Adrenal gland (tissue), 12 donors: Measurements from ENCODE around the gene PSMA8. TPM values are rescaled to one million over a fixed set of nuclear protein-coding genes. Genes with fewer than 3 reads are reported as not detected.
A peak's percentile ranks its signal among the peaks of the same experiment; 100 is the strongest.

Experiments used
- DNase-seq, 7 donors: peaks; one replicate each; pipeline ENCODE4 v3.0.0-alpha.2; 2019 to 2020
- H3K27ac ChIP-seq, 5 donors: fragments of 200-600 bp; sonication (generic) in 4 of 5; 1 replicate in 3 of 5; 2 replicates in 2 of 5; pipeline versions ENCODE4 v1.5.1 to v1.8.0; 2016 to 2020; ENCODE audit warnings: mild to moderate bottlenecking in 1 of 5
- H3K27me3 ChIP-seq: fragments of 200-600 bp; 2 replicates; pipeline ENCODE4 v1.8.0; 2021
- H3K36me3 ChIP-seq, 2 donors: fragments of 200-600 bp; replicated peaks in 1 of 2; 1 replicate in 1 of 2; 2 replicates in 1 of 2; pipeline versions ENCODE4 v1.5.1 to v1.8.0; 2018 to 2022
- H3K4me1 ChIP-seq, 2 donors: fragments of 200-600 bp; replicated peaks in 1 of 2; 1 replicate in 1 of 2; 2 replicates in 1 of 2; pipeline versions ENCODE4 v1.5.1 to v1.8.0; 2018 to 2021
- H3K4me3 ChIP-seq, 4 donors: fragments of 200-600 bp; sonication (generic) in 3 of 4; one replicate each; pipeline ENCODE4 v1.5.1; 2016 to 2018
- H3K9me3 ChIP-seq, 3 donors: fragments of 200-600 bp; sonication (generic) in 1 of 3; replicated peaks in 1 of 3; 1 replicate in 2 of 3; 2 replicates in 1 of 3; pipeline versions ENCODE4 v1.5.1 to v1.8.0; 2016 to 2021
- POLR2A ChIP-seq, 2 donors: fragments of 450-650 bp; IDR thresholded peaks; one replicate each; pipeline ENCODE4 v1.6.1; 2017; ENCODE audit warnings: antibody characterized with exemption in 2 of 2, mild to moderate bottlenecking in 2 of 2, moderate library complexity in 1 of 2
- whole genome bisulfite sequencing, 4 donors: extraction: QIAGEN DNeasy Blood & Tissue Kit in 2 of 4; methylation state at CpG; one replicate each; pipeline versions ENCODE4 v1.1.5 to v1.1.7; 2013 to 2017; 5-methylcytosine and 5-hydroxymethylcytosine counted together
- intact Hi-C, 2 donors: fragments of 100-400 bp; cut with DNase I; formaldehyde crosslinking; loops; one replicate each; pipeline versions ENCODE4 v1.14.1 to v1.15.0; 2022 to 2023
- polyA plus RNA-seq, 3 donors: library from polyadenylated mRNA; stranded (reverse); fragments of 200-250 nt in 2 of 3; fragments of 350-450 nt in 1 of 3; fragmentation: Illumina TruSeq in 1 of 3; extraction: RNeasy Lipid Tissue Mini Kit (QIAGEN cat#74804) in 1 of 3; gene quantifications; one replicate each; pipeline ENCODE4 v1.2.3, GENCODE V29; 2013 to 2014
- total RNA-seq, 9 donors: library from RNA; depleted of rRNA in 4 of 9; stranded (reverse); fragments of >200 nt in 4 of 9; fragments of 120-200 nt in 1 of 9; fragmentation: NEBNext Ultra II Directional in 1 of 9; extraction: Animal tissue kit (Norgen Biotek cat#: 25700) in 1 of 9; gene quantifications; one replicate each; pipeline versions ENCODE4 v1.1.0 to v1.2.4, GENCODE V29; 2013 to 2023
- TF ChIP-seq, protein P1 (sequence below), 6 experiments: fragments of 450-650 bp in 4 of 6; fragments of 200-600 bp in 2 of 6; sonication (generic) in 1 of 6; IDR thresholded peaks; 1 replicate in 5 of 6; 2 replicates in 1 of 6; pipeline versions ENCODE4 v1.5.1 to v1.8.0; 2016 to 2021; ENCODE audit warnings: antibody characterized with exemption in 6 of 6, mild to moderate bottlenecking in 2 of 6, moderate library complexity in 1 of 6
- donor health status: healthy with polysubstance abuse.
- donor health status: Bipolar disorder and iron deficiency.
- donor health status: DM: yes; HTN: yes; CAD: no.
- donor health status: DM: no; HTN: no; CAD: no.
- donor health status: DM: no; HTN: no; CAD: no.
- donor health status: DM: yes; HTN: yes; CAD: no.

Gene PSMA8
- total and polyA plus RNA-seq, 12 donors = 0.07 to 0.36 (median 0.22) TPM; not detected in 7

DNA sequence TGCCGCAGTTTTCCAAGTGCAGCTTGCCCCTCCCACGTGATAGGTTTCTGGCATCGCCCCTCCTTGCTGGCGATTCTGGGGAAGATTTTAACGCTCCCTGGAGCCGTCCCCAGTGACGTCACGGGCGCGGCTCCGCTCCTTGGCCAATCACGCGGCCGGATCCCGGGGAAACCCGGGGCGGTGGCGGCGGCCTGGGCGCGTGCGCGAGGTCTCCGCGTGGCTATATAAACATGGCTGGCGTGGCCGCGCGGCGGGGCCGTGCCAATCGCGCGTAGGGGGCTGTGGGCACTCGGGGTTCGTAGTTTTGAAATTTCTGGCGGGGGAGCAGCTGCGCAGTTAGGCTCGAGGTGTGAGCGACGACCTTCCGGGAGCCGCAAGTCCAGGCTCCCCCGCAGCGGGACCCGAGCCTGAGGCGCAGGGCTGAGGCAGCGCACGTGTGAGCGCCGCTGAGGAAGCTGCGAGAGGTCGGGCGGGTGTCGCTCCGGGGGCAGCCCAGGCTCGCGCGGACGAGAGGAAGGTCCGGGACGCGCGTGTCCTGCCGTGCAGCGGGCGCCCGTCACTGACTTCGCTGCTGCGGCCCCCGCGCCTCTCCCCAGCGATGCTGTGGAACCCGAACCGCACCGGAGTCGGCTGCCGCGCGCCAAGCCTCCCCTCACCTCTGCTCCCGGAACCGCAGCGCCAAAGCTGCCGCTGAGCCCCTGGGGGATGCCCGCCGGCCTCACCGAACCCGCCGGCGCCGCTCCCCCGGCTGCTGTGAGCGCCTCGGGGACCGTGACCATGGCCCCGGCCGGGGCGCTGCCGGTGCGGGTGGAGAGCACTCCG is 92.8 kb downstream of the PSMA8 start, which contains the start of gene TAF4B:
TSS of gene TAF4B (plus strand) at position 217 of the 822 bp plus-strand sequence. CDS start at position 706, 489 bp downstream.
- Histone ChIP-seq H3K27me3 (no peaks in the 10 kb centered on the region), H3K4me1 (peaks cover 6 to 21% of the 10 kb centered on the region in 2 donors), H3K27ac (peak within 1 kb of the TSS in 4 of 5 donors; percentile 69 to 82 (median 75)), H3K36me3 (no peaks in the 10 kb centered on the region), H3K9me3 (no peaks in the 10 kb centered on the region), H3K4me3 (peak within 1 kb of the TSS; percentile 58 to 95 (median 77))
- intact Hi-C loops = no loop called here
- 0% methylated on average over 6 to 101 of the region's 101 CpGs for WGBS, 4 donors
- DNase-seq = peak; percentile 95 to 98 (median 96)
- TF ChIP-seq, protein P1, sequence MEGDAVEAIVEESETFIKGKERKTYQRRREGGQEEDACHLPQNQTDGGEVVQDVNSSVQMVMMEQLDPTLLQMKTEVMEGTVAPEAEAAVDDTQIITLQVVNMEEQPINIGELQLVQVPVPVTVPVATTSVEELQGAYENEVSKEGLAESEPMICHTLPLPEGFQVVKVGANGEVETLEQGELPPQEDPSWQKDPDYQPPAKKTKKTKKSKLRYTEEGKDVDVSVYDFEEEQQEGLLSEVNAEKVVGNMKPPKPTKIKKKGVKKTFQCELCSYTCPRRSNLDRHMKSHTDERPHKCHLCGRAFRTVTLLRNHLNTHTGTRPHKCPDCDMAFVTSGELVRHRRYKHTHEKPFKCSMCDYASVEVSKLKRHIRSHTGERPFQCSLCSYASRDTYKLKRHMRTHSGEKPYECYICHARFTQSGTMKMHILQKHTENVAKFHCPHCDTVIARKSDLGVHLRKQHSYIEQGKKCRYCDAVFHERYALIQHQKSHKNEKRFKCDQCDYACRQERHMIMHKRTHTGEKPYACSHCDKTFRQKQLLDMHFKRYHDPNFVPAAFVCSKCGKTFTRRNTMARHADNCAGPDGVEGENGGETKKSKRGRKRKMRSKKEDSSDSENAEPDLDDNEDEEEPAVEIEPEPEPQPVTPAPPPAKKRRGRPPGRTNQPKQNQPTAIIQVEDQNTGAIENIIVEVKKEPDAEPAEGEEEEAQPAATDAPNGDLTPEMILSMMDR (IDR thresholded peaks at IDR 0.05) = no peak
- peak; percentile 17 to 73 for TF ChIP-seq POLR2A (IDR thresholded peaks at IDR 0.05)

DNA sequence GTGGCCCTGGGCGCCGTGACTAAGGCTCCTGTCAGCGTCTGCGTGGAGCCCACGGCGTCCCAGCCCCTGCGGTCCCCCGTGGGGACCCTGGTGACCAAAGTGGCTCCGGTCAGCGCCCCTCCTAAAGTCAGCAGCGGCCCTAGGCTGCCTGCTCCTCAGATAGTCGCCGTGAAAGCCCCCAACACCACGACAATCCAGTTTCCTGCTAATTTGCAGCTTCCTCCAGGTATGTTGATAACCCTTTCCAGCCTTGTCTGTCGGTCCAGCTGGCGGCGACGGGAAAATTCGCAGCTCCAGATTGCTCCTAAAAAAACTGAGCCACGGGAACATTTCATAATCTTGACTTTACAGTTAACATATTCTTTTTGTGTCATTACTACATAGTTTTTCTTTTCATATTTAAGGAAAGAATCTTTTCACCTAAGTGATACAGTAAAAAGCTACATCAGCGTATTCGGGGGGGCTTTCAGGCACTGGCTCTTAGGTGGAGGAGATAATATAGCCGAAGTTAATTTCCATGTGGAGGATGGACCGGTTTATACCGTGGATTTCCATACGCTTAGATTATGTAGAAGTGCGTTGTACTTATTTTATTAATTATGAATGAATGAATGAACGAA is 93.5 kb downstream of the PSMA8 start:
- no peak for TF ChIP-seq POLR2A (IDR thresholded peaks at IDR 0.05)
- TF ChIP-seq, protein P1 (IDR thresholded peaks at IDR 0.05) = no peak
- no peaks in the 10 kb centered on the region for H3K36me3 ChIP-seq
- 17 to 32% (median 23%) methylated on average over 17 to 28 of the region's 28 CpGs for WGBS, 4 donors
- peaks cover 6 to 21% of the 10 kb centered on the region in 2 donors for H3K4me1 ChIP-seq
- peak overlapping the region in 4 of 5 donors; percentile 69 to 82 (median 75) for H3K27ac ChIP-seq
- no peaks in the 10 kb centered on the region for H3K27me3 ChIP-seq
- H3K4me3 ChIP-seq = peak overlapping the region; percentile 58 to 95 (median 77)
- intact Hi-C loops = no loop called here
- no peaks in the 10 kb centered on the region for H3K9me3 ChIP-seq
- DNase-seq = peak in 3 of 7 donors; percentile 25 to 52 (median 27)

DNA sequence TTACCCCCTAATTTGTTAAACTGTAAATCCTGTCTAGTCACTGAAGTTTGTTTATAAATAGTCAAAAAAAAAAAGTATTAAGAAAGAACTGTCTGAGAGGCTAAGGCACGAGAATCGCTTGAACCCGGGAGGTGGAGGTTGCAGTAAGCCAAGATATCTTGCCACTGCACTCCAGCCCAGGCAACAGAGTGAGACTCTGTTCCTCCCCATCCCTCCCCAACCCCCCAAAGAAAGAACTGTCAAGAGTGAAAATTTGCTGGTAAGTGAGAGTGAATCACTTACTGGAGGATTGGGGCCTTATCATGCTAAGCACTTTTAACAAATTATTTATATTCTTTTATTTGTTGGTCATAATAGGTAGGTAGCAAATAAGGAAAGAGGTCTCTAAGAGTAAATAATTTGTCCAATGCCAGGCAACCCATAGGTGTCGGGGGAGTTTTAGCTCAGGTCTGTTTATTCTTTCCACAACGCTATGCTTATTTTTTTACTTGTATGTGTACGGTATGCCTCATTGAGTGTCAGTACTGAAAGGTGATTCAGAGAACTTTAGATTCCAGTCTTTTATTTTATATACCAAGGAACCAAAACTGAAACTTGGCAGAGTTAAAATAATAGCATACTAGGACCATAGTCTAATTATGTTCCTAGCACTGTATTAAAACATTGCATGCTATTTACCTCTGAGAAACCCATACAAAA is 95.0 kb downstream of the PSMA8 start:
- no peak overlapping the region for H3K27ac ChIP-seq
- no peaks in the 10 kb centered on the region for H3K27me3 ChIP-seq
- H3K4me1 ChIP-seq = peaks cover 6 to 21% of the 10 kb centered on the region in 2 donors
- DNase-seq = no peak
- WGBS, 4 donors = 92 to 96% (median 93%) methylated on average over 6 of the region's 6 CpGs
- H3K36me3 ChIP-seq = no peaks in the 10 kb centered on the region
- no peak for TF ChIP-seq POLR2A (IDR thresholded peaks at IDR 0.05)
- TF ChIP-seq, protein P1 (IDR thresholded peaks at IDR 0.05) = no peak
- intact Hi-C loops = no loop called here
- no peak overlapping the region for H3K4me3 ChIP-seq
- H3K9me3 ChIP-seq = no peaks in the 10 kb centered on the region

DNA sequence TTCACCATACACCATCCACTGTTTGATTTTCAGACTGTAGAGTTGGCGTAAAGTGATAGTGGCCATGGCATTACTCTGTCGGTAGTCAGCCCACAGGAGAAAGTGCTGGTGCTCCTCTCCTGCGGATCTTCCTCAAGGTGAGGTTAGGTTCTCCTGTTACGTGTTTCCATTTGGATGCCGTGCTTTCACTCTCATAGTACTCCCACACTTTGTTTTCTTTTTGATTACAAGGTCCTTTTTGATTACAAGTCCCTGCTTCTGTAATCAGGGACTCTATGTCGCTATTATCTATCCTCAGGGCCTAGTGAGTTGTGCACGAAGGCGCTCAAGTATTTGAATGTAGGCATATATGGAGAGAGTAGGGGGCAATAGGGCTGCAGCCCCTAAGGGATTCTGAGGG is 96.8 kb downstream of the PSMA8 start:
- no peak for DNase-seq
- H3K36me3 ChIP-seq = no peaks in the 10 kb centered on the region
- H3K4me3 ChIP-seq = no peak overlapping the region
- no peaks in the 10 kb centered on the region for H3K9me3 ChIP-seq
- 70 to 83% (median 77%) methylated on average over 8 of the region's 8 CpGs for WGBS, 4 donors
- H3K27me3 ChIP-seq = no peaks in the 10 kb centered on the region
- H3K27ac ChIP-seq = no peak overlapping the region
- H3K4me1 ChIP-seq = peaks cover 5 to 19% of the 10 kb centered on the region in 2 donors
- no peak for TF ChIP-seq POLR2A (IDR thresholded peaks at IDR 0.05)
- TF ChIP-seq, protein P1 (IDR thresholded peaks at IDR 0.05) = no peak
- intact Hi-C loops = no loop called here
